Tibial artery (tissue), 4 donors: ENCODE results near the gene IPO13.

Source experiments
- DNase-seq, 2 donors: peaks; one replicate each; pipeline ENCODE4 v3.0.0-alpha.2; 2019
- H3K27ac ChIP-seq, 2 donors: fragments of 200-600 bp; sonication (generic) in 1 of 2; 1 replicate in 1 of 2; 2 replicates in 1 of 2; pipeline ENCODE4 v1.5.1; 2018 to 2019; ENCODE audit warnings: mild to moderate bottlenecking in 1 of 2
- H3K27me3 ChIP-seq, 2 donors: fragments of 200-600 bp; sonication (generic) in 1 of 2; one replicate each; pipeline versions ENCODE4 v1.5.1 to v1.6.0; 2016 to 2019
- H3K36me3 ChIP-seq, 3 donors: fragments of 200-600 bp; sonication (generic) in 2 of 3; one replicate each; pipeline ENCODE4 v1.5.1; 2016 to 2019; ENCODE audit warnings: mild to moderate bottlenecking in 2 of 3
- H3K4me1 ChIP-seq, 4 donors: fragments of 200-600 bp; sonication (generic) in 2 of 4; 1 replicate in 3 of 4; 2 replicates in 1 of 4; pipeline ENCODE4 v1.5.1; 2016 to 2019
- H3K4me3 ChIP-seq, 2 donors: fragments of 200-600 bp; sonication (generic) in 1 of 2; 1 replicate in 1 of 2; 2 replicates in 1 of 2; pipeline ENCODE4 v1.5.1; 2018 to 2019; ENCODE audit warnings: mild to moderate bottlenecking in 2 of 2
- H3K9me3 ChIP-seq, 3 donors: fragments of 200-600 bp; sonication (generic) in 1 of 3; one replicate each; pipeline ENCODE4 v1.5.1; 2016 to 2019
- intact Hi-C: fragments of 100-400 bp; cut with DNase I; formaldehyde crosslinking; loops from one replicate; pipeline ENCODE4 v1.15.0; 2023; ENCODE audit warnings: low total_unique reads
- TF ChIP-seq, protein P1 (sequence below), 2 experiments: fragments of 200-600 bp in 1 of 2; fragments of 450-650 bp in 1 of 2; IDR thresholded peaks; one replicate each; pipeline ENCODE4 v1.5.1; 2017 to 2019; ENCODE audit warnings: antibody characterized with exemption in 2 of 2, mild to moderate bottlenecking in 1 of 2, moderate library complexity in 1 of 2

Gene IPO13

DNA sequence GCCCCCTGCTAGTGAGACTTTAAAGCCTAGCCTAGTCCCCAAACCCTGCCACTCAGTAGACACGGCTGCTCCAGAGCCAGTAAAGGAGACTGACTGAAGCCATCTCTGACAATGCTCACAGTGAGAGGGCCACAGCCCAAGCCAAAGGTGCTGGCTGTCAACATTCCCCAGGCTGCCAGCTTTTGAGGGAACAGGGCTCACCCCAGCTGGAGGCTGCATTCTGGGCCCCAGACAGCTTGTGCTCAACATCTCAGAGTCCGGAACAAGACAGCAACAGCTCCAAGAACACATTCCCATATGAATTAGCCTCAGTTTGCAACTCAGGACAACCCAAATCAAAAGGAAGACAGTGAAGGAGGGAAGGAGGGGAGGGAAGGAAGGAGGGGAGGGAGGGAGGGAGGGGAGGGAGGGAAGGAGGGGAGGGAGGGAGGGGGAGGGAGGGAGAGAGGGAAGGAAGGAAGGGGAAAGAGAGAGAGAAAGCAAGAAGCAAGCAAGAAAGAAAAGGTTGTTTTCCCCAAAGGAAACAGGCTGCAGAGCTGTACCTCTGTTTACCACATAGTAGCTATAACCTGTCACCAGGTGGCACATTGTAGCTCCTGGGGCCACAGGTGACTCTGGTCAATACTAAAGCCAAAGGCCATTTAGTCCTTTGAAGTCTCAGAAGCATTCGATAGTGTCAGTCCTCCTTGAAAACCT lies 7.7 kb upstream of the IPO13 start:
- no peaks in the 10 kb centered on the region for H3K36me3 ChIP-seq
- no peak for DNase-seq
- TF ChIP-seq, protein P1, sequence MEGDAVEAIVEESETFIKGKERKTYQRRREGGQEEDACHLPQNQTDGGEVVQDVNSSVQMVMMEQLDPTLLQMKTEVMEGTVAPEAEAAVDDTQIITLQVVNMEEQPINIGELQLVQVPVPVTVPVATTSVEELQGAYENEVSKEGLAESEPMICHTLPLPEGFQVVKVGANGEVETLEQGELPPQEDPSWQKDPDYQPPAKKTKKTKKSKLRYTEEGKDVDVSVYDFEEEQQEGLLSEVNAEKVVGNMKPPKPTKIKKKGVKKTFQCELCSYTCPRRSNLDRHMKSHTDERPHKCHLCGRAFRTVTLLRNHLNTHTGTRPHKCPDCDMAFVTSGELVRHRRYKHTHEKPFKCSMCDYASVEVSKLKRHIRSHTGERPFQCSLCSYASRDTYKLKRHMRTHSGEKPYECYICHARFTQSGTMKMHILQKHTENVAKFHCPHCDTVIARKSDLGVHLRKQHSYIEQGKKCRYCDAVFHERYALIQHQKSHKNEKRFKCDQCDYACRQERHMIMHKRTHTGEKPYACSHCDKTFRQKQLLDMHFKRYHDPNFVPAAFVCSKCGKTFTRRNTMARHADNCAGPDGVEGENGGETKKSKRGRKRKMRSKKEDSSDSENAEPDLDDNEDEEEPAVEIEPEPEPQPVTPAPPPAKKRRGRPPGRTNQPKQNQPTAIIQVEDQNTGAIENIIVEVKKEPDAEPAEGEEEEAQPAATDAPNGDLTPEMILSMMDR (IDR thresholded peaks at IDR 0.05) = no peak
- intact Hi-C loops = no loop called here
- peaks cover 0 to 26% (median 15%) of the 10 kb centered on the region in 4 donors for H3K4me1 ChIP-seq
- H3K27ac ChIP-seq = no peak overlapping the region
- H3K4me3 ChIP-seq = no peak overlapping the region
- no peaks in the 10 kb centered on the region for H3K9me3 ChIP-seq
- H3K27me3 ChIP-seq = peaks cover 0 to 7% of the 10 kb centered on the region in 2 donors

DNA sequence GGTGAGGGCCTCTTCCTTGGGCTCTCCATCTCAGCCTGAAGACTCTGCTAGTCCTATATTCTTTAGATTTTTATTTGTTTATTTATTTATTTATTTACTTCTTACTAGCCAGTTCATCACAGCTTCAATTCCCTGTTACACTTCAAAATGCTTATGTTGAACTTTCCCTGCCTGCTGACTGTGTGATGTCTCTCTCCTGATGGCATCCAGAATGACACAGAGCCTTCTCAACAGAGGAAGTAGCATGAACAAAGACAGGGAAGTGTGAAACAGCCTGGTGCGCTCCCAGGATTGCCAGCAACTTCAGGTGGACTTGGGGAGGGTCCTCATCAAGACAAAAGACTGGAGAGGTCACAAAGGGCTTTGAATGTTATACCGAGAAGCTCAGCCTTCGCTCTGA lies 4.3 kb upstream of the IPO13 start:
- H3K9me3 ChIP-seq = no peaks in the 10 kb centered on the region
- no peak overlapping the region for H3K27ac ChIP-seq
- H3K36me3 ChIP-seq = no peaks in the 10 kb centered on the region
- TF ChIP-seq, protein P1 (IDR thresholded peaks at IDR 0.05) = no peak
- no peaks in the 10 kb centered on the region for H3K27me3 ChIP-seq
- DNase-seq = no peak
- H3K4me3 ChIP-seq = no peak overlapping the region
- intact Hi-C loops = loop anchor here (10.0 kb wide), 1 partner anchor 92 kb away; the partner anchor contains the start of gene SLC6A9
- H3K4me1 ChIP-seq = peaks cover 0 to 24% (median 13%) of the 10 kb centered on the region in 4 donors

DNA sequence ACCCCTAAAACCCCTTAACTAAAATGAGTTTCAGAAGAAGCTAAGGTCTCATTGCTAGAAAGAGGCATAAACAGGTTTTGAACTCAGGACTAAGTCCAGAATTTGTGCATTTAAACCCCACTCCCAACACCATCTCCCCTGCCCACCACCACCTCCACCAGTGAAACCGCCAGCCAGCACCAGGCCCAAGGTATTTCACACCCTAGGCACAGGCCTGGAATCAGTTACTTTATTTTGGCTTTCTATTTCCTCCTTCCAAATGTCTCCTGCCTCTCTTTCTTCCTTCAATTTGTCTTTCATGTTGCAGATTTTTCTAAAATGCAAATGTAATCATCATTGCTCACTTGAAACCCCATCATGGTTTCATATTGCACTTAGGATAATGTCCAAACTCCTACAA lies 1.9 kb upstream of the IPO13 start:
- Histone ChIP-seq H3K27me3 (no peaks in the 10 kb centered on the region), H3K4me1 (peaks cover 0 to 42% (median 29%) of the 10 kb centered on the region in 4 donors), H3K27ac (no peak overlapping the region), H3K4me3 (no peak overlapping the region), H3K36me3 (peaks cover 0 to 6% (median 4%) of the 10 kb centered on the region in 3 donors), H3K9me3 (no peaks in the 10 kb centered on the region)
- TF ChIP-seq, protein P1 (IDR thresholded peaks at IDR 0.05) = no peak
- DNase-seq = peak in 1 of 2 donors; percentile 58
- intact Hi-C loops = loop anchor here (10.0 kb wide), 1 partner anchor 90 kb away; the partner anchor contains the start of gene SLC6A9

DNA sequence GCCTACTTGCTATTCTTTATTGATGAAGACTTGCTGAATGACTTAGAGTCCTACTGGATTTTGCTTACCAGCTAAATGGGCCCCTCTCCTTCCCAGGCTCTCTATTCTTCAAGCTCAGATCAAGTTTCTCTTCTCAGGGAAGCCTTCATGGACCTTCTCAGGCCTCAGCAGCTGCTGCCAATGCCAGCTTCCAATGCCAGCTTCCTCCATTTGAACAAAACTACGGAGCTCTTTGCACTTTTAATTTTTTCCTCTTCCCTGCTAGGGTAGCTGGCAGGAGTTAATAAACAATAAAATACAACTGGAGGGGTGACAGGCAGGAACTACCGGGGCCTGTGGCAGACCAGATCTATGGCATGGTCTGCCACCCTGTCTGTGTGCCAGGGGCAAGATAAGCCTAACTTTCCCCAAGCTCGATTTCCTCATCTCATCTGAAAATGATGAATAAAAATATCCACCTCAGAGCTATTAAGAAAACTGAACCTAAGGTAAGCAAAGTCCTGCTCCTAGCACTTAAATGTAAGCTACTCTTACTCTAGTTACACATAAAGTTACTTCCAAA lies 995 bp upstream of the IPO13 start:
- H3K9me3 ChIP-seq = no peaks in the 10 kb centered on the region
- TF ChIP-seq, protein P1 (IDR thresholded peaks at IDR 0.05) = no peak
- H3K36me3 ChIP-seq = peaks cover 0 to 13% (median 6%) of the 10 kb centered on the region in 3 donors
- peak overlapping the region; percentile 89 to 94 for H3K27ac ChIP-seq
- peak overlapping the region; percentile 73 to 74 for H3K4me3 ChIP-seq
- no peaks in the 10 kb centered on the region for H3K27me3 ChIP-seq
- intact Hi-C loops = loop anchor here (2.0 to 10.0 kb wide), 2 partner anchors 29 to 89 kb away; partner anchors contain the start of genes ATP6V0B and SLC6A9
- DNase-seq = no peak
- peaks cover 0 to 42% (median 29%) of the 10 kb centered on the region in 4 donors for H3K4me1 ChIP-seq

DNA sequence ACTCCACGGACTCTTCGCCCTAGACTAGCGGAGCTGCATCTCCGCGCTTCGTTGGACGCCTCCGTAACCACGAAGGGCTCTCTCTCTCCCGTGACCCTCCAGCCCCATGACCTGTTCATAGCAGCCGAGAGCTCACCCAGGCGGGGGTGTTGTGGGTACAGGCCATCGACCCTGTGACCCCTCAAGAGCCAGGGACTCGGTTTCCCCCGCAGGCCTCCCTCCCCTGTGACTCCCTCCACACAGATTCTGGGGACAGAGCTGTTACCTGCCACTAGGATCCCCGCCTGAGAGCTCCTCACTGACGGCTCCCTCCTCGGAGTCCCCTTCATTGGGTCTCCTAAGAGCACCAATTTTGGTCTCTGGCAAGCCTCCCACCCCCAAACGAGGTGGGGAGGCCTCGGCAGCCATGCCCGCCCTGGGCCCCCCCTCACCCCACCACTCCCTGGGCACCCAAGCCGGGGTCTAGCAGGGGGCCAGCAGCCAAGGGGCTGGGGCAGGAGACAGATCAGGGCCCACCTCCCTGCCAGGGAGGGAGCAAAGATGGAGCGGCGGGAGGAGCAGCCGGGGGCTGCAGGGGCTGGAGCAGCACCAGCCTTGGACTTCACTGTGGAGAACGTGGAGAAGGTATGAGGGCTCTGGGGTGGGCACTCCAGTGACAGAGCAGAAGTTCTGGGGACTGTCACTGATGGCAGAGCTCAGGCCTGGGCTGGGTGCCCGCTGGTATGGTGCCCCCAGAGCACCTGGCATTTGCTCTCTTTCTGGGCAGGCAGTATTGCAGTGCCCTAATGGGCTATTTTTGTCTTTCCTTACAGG lies 517 bp downstream of the IPO13 start:
- Histone ChIP-seq H3K36me3 (peaks cover 0 to 18% (median 6%) of the 10 kb centered on the region in 3 donors), H3K4me1 (peaks cover 0 to 42% (median 29%) of the 10 kb centered on the region in 4 donors), H3K27ac (peak overlapping the region; percentile 89 to 94), H3K9me3 (no peaks in the 10 kb centered on the region), H3K4me3 (peak overlapping the region; percentile 73 to 74), H3K27me3 (no peaks in the 10 kb centered on the region)
- TF ChIP-seq, protein P1 (IDR thresholded peaks at IDR 0.05) = no peak
- no peak for DNase-seq
- intact Hi-C loops = loop anchor here (2.0 to 10.0 kb wide), 2 partner anchors 28 to 88 kb away; partner anchors contain the start of genes ATP6V0B and SLC6A9
